ENCODE data around the gene GRIA1. TPM values are rescaled to one million over a fixed set of nuclear protein-coding genes. Genes with fewer than 3 reads are reported as not detected.

The GRIA1 gene
- total and polyA plus RNA-seq, 2 of the 4 experiments (the other 2 are of a cell fraction), result 0.48 to 1.3 TPM

GRCh38 chr5:153456993-153457392 is 33.5 kb upstream of the GRIA1 start:
- ChIA-PET CTCF (no interaction called here), POLR2A (ENCODE audit: unreplicated experiment) (no interaction called here)
- Histone ChIP-seq H2BK15ac (ENCODE audit: low read depth, low read length) (no peak overlapping the region), H4K8ac (ENCODE audit: low read depth in 2 of 2, low read length in 2 of 2) (no peak overlapping the region), H3K56ac (ENCODE audit: extremely low read depth, insufficient read depth, low read length) (no peak overlapping the region), H3K9me3 (ENCODE audit: control insufficient read depth, insufficient read depth, low read length) (no peaks in the 10 kb centered on the region), H3K4me2 (ENCODE audit: low read depth, low read length) (no peak overlapping the region), H3K4me1 (ENCODE audit: control insufficient read depth, insufficient read depth, low read length) (no peaks in the 10 kb centered on the region), H2BK5ac (ENCODE audit: low read depth, low read length, poor library complexity, severe bottlenecking) (no peak overlapping the region), H3K27me3 (ENCODE audit: control insufficient read depth, insufficient read depth, low read length) (0 out of 2 replicates have a peak, but pooled peaks cover 1% of the 10 kb centered on the region), H3K36me3 (ENCODE audit: control insufficient read depth, insufficient read depth, low read length) (no peaks in the 10 kb centered on the region), H2BK120ac (ENCODE audit: low read depth, low read length) (no peak overlapping the region), H3K4ac (ENCODE audit: low read depth, low read length) (no peak overlapping the region), H3K9me1 (ENCODE audit: insufficient read depth, low read length) (no peaks in the 10 kb centered on the region), H4K91ac (ENCODE audit: insufficient read depth, low read depth, low read length) (no peak overlapping the region), H3K4me3 (ENCODE audit: insufficient read depth, low read depth, low read length) (no peak overlapping the region), H3K79me1 (ENCODE audit: low read depth in 1 of 2, low read length in 2 of 2) (no peaks in the 10 kb centered on the region), H4K20me1 (ENCODE audit: insufficient read depth, low read length) (no peaks in the 10 kb centered on the region), H3K23ac (ENCODE audit: low read depth, low read length) (no peak overlapping the region), H4K5ac (ENCODE audit: low read depth, low read length) (no peak overlapping the region), H2AK5ac (ENCODE audit: low read depth, low read length) (no peak overlapping the region), H3K14ac (replicated peaks; ENCODE audit: low read depth, low read length) (no peak overlapping the region), H2AK9ac (replicated peaks; ENCODE audit: low read depth, low read length, poor library complexity) (no peak overlapping the region), H3K18ac (ENCODE audit: low read depth, low read length) (no peak overlapping the region), H2BK20ac (ENCODE audit: low read depth, low read length) (no peak overlapping the region), H3K27ac (ENCODE audit: insufficient read depth, low read length) (no peak overlapping the region), H2AFZ (replicated peaks; ENCODE audit: low read length, poor library complexity) (no peak overlapping the region), H3K9ac (ENCODE audit: low read depth, low read length) (no peak overlapping the region)
- in situ Hi-C loops (cut with MboI; ENCODE audit: low sequenced_read_pairs) (no loop called here), intact Hi-C loops (cut with micrococcal nuclease) (no loop called here), dilution Hi-C loops (cut with HindIII; ENCODE audit: low sequenced_read_pairs, unreplicated experiment) (no loop called here)
- BruUV-seq (replicated peaks), result no TSS peak
- no peak for TF ChIP-seq BHLHE40 (IDR thresholded peaks at IDR 0.05; ENCODE audit: low read depth, low read length)
- no CpG with 5 or more reads among the region's 1 CpG for WGBS, 2 experiments (ENCODE audit: extremely low coverage in 2 of 2, insufficient read length in 1 of 2)
- DNase-seq (no peak), ATAC-seq (ENCODE audit: low read depth) (no peak)
